A549 treated with RU486 at 1 μM for 4 hours (cell line): ENCODE measurements around the gene ST8SIA3. TPM values are rescaled to one million over a fixed set of nuclear protein-coding genes. Genes with fewer than 3 reads are reported as not detected.

Experiments
- total RNA-seq: library from RNA; stranded (reverse); fragments of 200-300 nt; extraction: Qiagen RNA extraction; gene quantifications from 5 replicates; pipeline ENCODE4 v1.2.3, GENCODE V29; 2022; ENCODE audit warnings: low read depth

Gene ST8SIA3
- not detected in 5 replicates for total RNA-seq

DNA sequence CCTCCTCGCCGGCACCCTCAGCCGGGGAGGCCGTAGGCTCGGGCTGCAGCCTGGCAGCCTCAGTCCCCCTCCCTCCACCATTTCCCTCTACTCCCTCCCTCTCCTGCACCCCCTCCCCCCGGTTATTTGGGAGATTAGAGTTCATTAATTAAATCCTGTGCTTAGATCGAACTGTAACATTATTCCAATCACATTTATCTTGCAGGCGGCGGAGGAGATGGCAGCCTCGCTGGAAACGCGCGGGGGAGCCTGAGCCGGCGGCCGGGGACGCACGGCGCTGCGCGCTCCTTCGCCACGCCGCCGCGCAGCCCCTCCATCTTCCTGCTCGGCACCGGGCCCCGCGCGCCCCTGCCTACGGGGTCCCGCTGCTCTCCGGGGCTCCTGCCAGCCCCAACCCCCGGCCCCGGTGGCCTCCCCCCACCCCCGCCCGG lies at the start of gene ST8SIA3:
Gene ST8SIA3, plus strand, starts transcription at position 287 of the 431 bp plus-strand sequence. CDS start 290 bp downstream, outside the sequence.

Other genes starting within 250 kb of the ST8SIA3 start
- not detected in 5 replicates for gene BOD1L2, start 205.5 kb upstream of the ST8SIA3 start, total RNA-seq
- 0.21 to 0.48 TPM (median 0.37 TPM) in 5 replicates for gene ONECUT2, start 82.8 kb downstream of the ST8SIA3 start, total RNA-seq
- gene FECH, start 234.1 kb downstream of the ST8SIA3 start, total RNA-seq = 39.6 to 43.6 TPM (median 39.8 TPM) in 5 replicates